H1 (cell line): Measurements from ENCODE around the gene LCAT.

Experiments
- BACH1 ChIP-seq: IDR thresholded peaks from 2 replicates; pipeline ENCODE4 v1.6.1; 2012; ENCODE audit warnings: low read length, improper control_type of control experiment
- CREB1 ChIP-seq: IDR thresholded peaks from 2 replicates; pipeline ENCODE4 v1.6.1; 2012; ENCODE audit warnings: inconsistent platforms
- CTCF ChIP-seq, 3 experiments: IDR thresholded peaks; 1 replicate in 2 of 3; 2 replicates in 1 of 3; pipeline versions ENCODE4 v1.5.1 to v1.6.1; 2011; ENCODE audit warnings: low read length in 3 of 3, mild to moderate bottlenecking in 3 of 3, inconsistent platforms in 2 of 3, low read depth in 1 of 3, moderate library complexity in 1 of 3; ENCODE audit not compliant: insufficient read depth in 1 of 3; ENCODE audit errors: control extremely low read depth in 1 of 3
- FOSL1 ChIP-seq: IDR thresholded peaks from 2 replicates; pipeline ENCODE4 v1.6.1; 2011; ENCODE audit warnings: mild to moderate bottlenecking, low read depth, low read length, moderate library complexity; ENCODE audit not compliant: insufficient read depth
- HDAC6 ChIP-seq: IDR thresholded peaks from one replicate; pipeline ENCODE4 v1.7.1; 2012; ENCODE audit warnings: low read depth, mild to moderate bottlenecking, inconsistent platforms, low read length, moderate library complexity
- MAFK ChIP-seq: IDR thresholded peaks from 2 replicates; pipeline ENCODE4 v1.6.1; 2012; ENCODE audit warnings: low read depth, mild to moderate bottlenecking, improper control_type of control experiment, low read length
- SP2 ChIP-seq: IDR thresholded peaks from 2 replicates; pipeline ENCODE4 v1.6.1; 2012; ENCODE audit warnings: mild to moderate bottlenecking, low read length, inconsistent platforms
- TCF12 ChIP-seq: IDR thresholded peaks from 2 replicates; pipeline ENCODE4 v1.6.1; 2011; ENCODE audit warnings: low read depth, mild to moderate bottlenecking, low read length
- TEAD4 ChIP-seq: IDR thresholded peaks from 2 replicates; pipeline ENCODE4 v1.6.1; 2012; ENCODE audit warnings: low read depth, low read length, inconsistent platforms, mixed read lengths

- no peak for TF ChIP-seq CREB1
- TF ChIP-seq TCF12: no peak
- no peak for TF ChIP-seq HDAC6
- TF ChIP-seq FOSL1: no peak
- no peak for TF ChIP-seq SP2
- TF ChIP-seq MAFK: no peak
- TF ChIP-seq CTCF (IDR thresholded peaks at IDR 0.05; ENCODE audit: control extremely low read depth in 1 of 3, insufficient read depth in 1 of 3, low read depth in 1 of 3, low read length in 3 of 3): no peak
- no peak for TF ChIP-seq BACH1
- TF ChIP-seq TEAD4: no peak
Measured at GRCh38 chr16:67950335-67950843, 6.5 kb upstream of the LCAT start.
